Lung microvascular endothelial cell (primary cell): Measurements from ENCODE around the gene ADIG. TPM values are rescaled to one million over a fixed set of nuclear protein-coding genes. Genes with fewer than 3 reads are reported as not detected.

ENCODE experiments used
- DNase-seq, 2 donors: peaks; one replicate each; pipeline versions ENCODE4 v3.0.0 to v3.0.0-alpha.2; 2010; ENCODE audit warnings: low read depth in 2 of 2
- total RNA-seq: library from RNA; depleted of rRNA; stranded (reverse); fragments of >200 nt; gene quantifications from 2 replicates; pipeline ENCODE4 v1.2.1, GENCODE V29; 2014

The ADIG gene
- total RNA-seq, 1 donor from 2014 or later = not detected

DNA sequence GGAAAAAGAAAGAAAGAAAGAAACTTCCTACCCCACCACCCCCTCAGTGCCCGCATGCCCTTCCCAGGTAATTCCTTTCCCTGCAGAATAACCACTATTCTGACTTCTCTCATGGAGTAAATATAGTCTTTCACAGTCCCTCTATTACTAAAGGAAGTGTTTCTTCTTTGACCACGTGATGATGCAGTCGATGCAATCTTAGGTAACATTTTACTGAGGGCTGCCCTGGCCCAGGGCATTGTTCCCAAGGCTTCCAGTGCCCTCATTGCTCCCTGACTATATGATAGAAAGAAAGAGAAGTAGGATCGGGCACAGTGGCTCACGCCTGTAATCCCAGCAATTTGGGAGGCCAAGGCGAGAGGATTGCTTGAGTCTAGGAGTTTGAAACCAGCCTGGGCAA, 49.7 kb downstream of the ADIG start:
- no peak for DNase-seq

DNA sequence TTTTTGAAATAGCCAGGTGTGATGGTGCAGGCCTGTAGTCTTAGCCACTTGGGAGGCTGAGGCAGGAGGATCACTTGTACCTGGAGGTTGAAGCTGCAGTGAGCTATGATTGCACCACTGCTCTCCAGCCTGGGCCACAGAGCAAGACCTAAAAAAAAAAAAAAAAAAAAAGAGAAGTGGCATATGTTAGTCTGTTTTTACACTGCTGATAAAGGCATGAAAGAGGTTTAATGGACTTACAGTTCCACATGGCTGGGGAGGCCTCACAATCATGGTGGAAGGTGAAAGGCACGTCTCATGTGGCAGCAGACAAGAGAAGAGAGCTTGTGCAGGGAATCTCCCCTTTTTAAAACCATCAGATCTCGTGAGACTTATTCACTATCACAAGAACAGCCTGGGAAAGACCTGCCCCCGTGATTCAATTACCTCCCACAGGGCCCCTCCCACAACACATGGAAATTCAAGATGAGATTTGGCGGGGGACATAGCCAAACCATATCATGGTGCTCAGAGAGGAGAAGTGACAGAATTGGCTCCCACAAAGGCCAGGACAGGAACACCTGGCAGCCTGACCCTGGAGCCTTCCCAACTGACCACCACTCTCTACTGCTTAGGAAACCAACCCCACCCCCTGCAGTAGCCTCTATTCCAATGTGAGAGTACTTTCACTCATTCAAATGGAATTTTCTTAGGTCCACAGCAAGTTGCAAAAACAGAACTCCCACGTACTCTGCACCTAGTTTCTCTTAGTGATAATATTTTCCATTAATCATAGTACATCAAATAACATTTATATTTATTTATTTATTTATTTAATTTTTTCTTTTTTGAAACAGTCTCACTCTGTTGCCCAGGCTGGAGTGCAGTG, 50.4 kb downstream of the ADIG start:
- no peak for DNase-seq

DNA sequence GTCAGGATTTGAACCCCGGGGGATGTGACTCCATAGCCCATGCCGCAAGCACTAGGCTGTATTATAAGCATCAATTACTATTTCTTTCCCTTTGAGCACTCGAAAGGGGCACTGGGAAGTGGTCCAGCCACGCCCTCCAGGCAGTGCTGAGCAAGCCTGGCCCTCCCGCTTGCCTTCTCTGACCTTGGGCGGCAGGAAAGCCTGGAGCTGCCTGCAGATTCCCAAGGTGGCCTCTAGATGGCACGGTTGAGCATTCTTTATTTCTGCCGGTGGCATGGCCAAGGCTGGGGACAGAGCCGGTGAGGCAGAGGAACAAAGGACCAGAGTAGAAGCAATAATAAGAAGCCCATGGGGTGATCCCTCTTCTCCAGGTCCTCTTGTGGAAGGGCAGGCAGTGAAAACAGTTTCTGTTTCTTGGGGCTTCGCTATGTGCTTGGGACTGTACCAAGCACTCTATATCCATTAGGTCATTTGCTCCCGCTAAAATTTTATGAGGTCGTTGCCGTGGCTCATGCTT, 52.6 kb downstream of the ADIG start:
- peak; percentile 49 to 62 for DNase-seq

DNA sequence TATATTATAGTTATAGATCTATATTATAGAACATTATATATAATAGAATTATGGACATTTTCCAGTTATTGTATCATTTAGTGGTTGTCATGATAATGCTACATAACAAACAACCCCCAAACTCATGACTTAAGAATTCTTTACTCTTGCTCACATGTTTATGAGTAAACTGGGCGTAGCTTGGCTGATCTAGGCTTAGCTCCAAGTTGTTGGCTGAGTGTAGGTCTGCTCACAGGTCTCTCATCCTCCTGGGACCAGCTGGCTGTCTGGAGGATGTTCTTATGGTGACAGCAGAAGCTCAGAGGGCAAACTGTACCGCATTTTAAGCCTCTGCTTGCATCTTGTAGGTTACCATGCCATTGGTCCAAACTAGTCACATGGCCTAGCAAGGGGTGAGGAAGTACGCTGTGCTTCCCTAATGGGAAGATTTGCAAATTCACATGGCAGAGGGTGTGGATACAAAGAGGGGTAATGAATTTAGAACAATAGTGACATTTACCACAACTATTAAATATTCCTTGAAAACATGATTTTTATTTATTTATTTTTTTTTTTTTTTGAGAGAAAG, 54.8 kb downstream of the ADIG start:
- DNase-seq = peak in 1 of 2 donors; percentile 34

Other genes with a start within 250 kb of the ADIG start
- under 0.01 TPM in 2 replicates for gene LBP, start 234.7 kb upstream of the ADIG start, total RNA-seq
- gene SNHG17, start 145.9 kb upstream of the ADIG start, total RNA-seq = 3.1 and 4.0 TPM in 2 replicates
- gene RALGAPB, start 108.4 kb upstream of the ADIG start, total RNA-seq = 13.9 and 14.8 TPM in 2 replicates
- not detected in 2 replicates for gene ARHGAP40, start 20.6 kb downstream of the ADIG start, total RNA-seq
- not detected in 2 replicates for gene SLC32A1, start 143.3 kb downstream of the ADIG start, total RNA-seq
- 4.1 and 4.8 TPM in 2 replicates for gene ACTR5, start 167.3 kb downstream of the ADIG start, total RNA-seq
- gene PPP1R16B, start 224.5 kb downstream of the ADIG start, total RNA-seq = 163 and 169 TPM in 2 replicates